ENCODE results near the gene CCDC80.

The CCDC80 gene

DNA sequence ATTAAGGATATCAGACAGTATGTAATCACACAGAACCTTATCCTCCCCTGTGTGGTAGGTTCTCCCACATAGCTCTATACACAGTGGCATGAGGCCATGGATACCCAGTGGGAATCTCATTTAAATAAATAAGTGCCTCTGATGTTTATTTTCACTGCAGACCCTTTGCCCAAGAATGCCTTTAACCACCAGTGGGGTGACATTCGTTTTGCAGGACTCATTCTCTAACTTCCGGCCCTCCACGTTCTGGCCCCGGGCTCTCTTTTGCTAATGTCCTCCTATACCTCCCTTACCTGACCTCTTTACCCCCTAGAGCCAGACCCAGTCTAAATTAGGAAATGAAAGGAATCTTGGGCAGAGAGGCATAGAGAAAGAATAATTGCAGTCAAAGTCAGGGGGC lies 8.3 kb downstream of the CCDC80 start:
- DNase-seq (ENCODE audit: low read depth): no peak

DNA sequence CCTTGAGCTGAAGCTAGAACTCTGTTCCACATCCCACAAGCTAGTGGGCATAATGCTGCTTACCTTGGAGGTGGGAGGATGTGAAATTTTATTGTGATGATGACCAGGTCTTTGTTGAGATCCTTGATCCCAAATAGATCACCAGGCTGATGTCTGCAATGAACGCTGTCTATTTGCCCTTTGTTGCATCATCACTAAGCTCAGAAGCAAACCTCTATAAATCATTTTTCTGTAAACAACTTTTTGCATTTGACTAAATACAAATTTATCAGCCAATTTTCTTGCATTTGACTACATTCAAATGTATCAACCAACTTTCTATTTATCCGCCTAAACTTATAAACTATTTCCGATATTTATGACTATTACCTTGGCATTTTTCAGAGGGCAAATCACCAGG lies 9.7 kb downstream of the CCDC80 start:
- no peak for DNase-seq (ENCODE audit: low read depth)

DNA sequence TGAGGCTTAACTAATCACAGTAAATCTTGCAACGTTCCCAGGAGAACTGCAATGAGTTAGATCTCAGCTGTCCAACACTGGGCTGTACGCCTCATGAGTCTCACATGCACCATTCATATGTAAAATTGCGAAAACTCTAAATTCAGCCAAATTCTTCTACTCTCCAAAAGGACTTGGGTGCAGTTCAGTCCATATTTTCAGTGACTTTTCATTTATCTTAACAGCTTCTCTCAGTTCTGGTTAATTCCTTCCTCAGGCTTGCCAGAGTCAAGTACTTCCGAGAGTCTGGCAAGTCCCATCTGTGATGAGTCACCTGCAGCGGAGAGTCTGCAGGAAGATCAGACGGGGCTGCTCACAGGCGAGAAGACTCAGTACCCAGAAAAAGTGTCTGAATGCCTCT lies 11.5 kb downstream of the CCDC80 start:
- peak; percentile 97 for DNase-seq (ENCODE audit: low read depth)

DNA sequence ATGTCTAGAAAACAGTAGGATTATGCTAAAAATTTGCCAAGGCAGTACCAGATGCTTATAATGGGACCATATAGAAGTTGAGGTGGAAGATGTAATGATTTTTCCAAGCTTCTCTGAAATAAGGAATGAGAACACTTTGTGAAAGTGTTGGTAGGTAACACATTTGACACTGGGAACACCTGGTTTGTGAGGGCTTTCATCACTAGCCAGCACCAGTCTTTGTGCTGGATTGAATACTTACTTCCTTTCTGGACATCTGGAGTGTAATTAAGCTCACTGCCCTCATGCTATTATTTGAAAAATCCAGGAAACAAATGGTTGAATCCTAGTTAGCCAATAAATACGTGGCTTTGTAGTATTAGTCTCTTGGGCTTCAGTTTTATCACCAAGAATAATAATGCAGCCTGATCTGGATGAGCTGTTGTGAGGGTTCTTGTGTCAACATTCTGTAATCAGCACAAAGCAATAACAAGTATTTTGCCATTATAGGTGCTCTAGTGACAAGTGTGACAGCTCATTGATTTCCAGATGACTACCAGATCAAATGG lies 12.9 kb downstream of the CCDC80 start:
- DNase-seq (ENCODE audit: low read depth): no peak

DNA sequence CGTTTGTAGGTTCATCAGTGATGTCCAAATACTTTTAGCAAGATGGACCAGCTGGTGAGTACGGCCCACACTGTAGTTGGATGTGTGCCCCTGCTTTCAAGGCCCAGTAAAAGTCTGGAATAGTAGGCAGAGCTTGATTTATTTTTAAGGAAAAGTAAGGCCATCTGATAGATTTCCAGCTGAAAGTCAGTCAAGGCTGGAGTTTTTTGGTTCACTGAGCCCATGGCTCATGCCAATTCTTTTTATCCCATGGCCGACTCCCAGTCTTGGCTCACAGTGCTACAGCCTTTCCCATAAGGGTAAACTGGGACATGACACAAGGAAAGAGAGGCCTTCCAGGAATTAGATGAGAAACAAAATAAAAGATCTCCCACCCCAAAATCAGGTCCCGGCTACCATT lies 13.5 kb downstream of the CCDC80 start:
- no peak for DNase-seq (ENCODE audit: low read depth)

DNA sequence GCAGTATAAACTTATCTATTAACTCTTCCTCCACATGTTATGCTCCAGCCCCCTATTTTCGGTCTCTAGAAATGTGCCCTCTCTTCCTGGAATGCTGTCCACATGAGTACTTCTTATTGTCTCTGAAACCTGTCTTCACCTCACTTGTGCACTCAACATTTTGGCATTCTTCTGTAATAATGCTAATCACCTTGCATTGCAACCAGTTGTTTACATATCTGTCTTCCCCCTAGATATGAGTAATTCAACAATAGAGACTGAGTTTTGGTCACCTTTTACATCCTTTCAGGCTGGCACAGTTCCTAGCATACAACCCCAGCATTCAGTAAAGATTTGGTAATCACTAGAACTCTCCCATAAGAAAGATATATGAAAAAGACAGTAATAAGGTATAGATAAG lies 17.2 kb downstream of the CCDC80 start:
- DNase-seq (ENCODE audit: low read depth): no peak

DNA sequence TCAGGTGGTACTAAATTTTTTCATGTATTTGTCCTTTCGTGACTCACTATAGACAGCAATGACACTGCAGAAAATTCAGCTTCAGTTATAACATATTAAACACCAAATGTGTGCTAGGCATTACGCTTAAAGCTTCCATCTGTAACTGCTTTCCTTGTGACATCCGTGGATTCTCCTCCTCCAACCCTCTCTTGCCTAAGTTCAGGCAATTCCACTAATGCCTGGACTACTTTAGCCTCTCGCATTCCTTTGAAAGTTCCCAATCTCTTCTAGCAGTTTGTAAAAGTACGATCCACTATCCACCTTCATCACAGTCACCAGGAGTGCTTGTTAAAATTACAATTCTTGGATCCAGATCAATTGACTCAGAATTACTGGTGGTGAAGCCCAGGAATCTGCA lies 17.7 kb downstream of the CCDC80 start:
- DNase-seq (ENCODE audit: low read depth): no peak

DNA sequence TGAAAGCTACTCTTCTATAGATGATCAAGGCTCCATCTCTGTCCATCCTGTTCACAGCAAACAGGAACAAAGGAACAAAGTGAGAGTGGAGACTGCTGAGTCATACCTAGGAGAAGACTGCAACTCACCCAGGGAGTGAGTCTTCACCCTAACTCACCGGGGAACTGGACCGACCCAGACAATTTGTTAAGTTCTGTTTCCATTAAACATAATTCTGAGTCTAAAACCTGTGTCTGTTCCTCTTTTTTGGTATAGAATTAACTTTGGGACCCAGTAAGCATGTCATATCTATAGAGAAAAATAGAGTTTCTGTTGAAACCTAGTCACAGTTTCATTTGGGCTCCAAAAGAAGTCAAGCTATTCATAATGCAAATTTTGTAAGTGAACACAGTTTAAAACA lies 21.6 kb downstream of the CCDC80 start:
- no peak for DNase-seq (ENCODE audit: low read depth)

DNA sequence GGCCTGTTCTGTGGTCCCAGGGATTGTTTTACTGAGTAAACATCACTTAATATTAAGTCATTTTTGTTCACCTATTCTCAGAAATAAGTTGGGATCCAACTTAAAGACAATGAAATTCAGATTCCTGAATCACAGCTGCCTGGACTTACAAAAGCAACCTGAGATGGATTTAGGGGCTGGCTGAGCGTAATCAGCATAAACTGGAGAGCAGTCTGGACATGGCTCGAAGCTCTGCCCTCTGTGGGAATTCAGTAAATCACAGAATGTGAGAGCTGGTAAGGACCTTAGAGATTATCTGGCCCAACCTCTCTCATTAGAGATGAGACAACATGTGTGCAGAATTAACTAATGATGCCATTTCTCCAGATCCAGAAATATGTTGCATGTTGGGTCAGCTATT lies 23.7 kb downstream of the CCDC80 start:
- DNase-seq (ENCODE audit: low read depth): no peak

DNA sequence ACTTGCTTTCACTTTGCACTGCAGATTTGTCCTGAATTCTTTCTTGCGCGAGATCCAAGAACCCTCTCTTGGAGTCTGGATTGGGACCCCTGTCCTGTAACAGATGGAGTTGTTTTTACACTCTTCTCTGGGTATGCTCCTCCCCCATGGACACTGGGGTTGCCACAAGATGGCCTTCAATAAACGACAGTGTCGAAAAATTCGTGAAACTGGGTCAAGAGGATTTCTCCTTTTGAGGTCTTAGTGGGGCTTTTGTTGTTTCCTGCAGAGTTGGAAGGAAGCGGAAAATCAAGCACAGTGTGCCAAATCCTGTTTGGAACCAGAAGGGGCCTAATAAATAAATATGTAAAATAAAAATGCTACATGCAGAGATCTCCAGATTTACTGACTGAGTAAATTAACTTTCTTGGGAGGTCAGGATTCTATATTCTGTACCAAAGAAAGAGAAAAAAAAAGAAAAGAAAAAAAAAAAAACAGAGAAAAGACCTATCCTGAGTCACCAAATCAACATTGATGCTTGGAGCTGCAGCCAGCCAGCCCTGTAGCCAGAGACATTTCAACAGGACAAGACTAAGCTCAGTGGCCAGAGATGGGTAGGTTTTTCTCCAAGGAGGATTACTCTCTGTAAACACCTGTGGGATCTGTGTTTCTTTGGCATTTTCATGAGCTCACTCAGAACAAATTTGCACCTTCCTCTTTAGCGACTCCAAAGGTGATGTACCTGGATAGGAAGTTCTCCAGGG lies 24.8 kb downstream of the CCDC80 start:
- DNase-seq (ENCODE audit: low read depth): no peak

DNA sequence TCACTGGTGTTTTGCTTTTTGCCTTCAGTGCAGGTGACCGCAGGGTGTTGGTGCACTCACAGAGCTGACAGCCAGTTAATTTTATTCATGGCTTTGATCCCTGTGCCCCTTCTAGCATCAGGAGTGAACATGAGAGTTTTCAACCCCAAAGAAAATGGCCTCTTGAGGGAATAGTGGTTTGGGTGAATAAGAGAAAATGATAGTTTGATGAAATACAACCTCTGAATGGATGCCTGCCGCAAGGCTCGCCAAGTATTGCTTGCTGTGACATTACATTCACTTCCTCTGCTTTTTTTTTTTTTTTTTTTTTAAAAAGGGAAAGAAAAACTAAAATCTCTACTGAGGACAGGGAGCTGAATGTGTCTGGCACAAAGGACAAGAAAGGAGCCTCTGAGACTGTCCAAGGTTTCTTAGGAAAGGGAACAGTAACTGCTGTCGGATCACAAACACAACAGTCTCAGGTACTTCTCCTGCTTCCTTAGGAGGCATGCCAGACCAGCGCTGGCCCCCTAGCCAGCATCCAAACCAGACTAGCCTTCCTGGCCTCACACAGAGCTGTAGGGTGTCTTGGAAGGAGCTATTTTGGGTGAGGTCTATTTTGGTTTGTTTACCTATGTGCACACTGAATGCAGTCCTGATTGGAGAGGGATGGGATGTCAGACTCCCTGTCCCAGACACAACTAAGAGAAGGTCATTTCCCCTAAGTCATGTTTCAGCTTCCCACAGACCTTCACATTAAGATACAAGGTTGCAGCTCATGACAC lies 29.0 kb downstream of the CCDC80 start:
- DNase-seq (ENCODE audit: low read depth): peak; percentile 47

DNA sequence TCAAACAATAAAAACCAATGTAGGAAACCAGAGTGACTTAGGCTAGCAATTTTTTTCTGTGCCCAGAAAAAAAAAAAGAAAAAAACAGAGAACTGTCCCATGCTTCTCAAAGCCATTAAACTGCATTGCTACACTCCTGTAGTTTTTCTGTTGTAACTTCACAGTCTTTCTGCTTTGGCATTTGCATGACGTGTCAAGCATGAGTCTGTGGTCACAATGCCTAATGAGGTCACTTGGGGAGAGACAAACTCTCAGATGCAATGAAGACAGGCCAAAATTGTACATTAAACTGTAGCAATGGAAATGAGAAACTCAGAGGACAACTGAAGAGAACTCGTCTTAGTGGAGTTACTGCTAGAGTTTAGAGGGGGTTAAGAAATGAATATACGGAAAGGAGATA lies 30.8 kb downstream of the CCDC80 start:
- DNase-seq (ENCODE audit: low read depth): peak; percentile 87

DNA sequence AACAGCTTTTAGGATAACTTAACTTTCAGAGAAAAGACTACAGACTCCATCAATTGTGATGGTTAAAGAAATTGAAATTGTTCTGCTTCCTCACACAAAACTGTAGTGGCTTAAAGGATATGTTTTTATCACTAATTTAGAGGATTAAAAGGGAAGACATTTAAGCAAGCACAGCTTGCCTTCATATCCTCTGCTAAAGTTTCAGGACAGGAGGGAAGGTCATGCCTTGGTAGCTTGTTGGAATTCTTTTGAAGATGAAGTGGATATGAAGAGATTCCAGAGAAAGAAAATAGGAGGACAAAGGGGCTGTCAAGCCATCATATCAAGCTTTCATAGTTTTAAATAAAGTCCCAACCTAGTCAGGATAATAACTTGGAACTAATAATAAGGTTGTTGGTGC lies 33.1 kb downstream of the CCDC80 start:
- DNase-seq (ENCODE audit: low read depth): no peak

DNA sequence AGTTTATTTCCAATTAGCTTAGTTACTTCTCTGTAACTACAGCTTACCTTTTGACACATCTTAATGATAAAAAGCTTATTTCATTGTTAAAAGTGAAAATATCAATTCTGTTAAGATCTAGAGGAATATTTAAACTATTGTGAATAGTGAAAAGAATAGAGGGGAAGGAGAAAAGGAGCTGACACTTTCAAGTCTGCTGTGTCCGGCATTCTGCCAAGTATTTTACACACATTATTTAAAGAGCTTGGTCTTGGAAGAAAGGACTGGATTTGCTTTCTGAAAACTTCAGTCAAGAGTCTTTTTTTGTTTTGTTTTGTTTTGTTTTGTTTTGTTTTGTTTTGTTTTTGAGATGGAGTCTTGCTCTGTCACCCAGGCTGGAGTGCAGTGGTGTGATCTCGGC lies 34.8 kb downstream of the CCDC80 start:
- no peak for DNase-seq (ENCODE audit: low read depth)

DNA sequence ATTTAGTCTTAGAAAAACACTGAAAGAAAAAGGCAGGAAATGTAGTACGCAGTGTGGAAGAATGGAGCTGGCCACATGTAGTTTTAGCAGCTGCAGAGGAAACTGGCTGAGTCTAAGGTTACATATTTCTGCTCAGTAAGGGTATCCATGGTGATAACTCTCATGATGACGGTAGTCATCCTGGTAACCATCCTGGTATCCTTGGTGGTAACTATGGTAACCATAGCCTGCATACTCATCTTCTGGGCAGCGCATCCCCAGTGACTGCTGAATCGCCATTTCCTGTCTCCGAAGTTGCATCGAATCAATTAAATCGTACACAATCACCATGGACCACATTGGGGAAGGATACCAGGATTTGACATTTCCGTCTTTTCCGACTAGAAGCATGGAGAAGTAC lies 35.7 kb downstream of the CCDC80 start:
- peak; percentile 96 for DNase-seq (ENCODE audit: low read depth)

DNA sequence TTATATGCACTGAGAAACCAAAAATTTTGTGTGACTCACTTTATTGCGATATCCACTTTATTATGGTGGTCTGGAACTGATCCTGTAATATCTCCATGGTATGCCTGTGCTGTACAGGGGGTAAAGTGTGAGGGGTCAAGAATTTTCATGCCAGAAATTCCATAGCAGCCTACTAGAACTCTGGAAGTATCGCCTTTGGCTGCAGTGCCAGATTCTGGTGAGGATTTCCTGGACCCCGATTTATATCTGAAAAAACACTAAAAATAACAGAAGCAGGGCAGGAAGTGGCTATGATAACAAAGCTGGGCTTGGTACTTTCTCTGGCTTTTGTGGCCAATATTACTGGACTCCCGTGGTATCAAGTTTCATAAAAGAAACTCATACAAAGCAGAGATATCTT lies 36.4 kb downstream of the CCDC80 start:
- DNase-seq (ENCODE audit: low read depth): peak; percentile 95

DNA sequence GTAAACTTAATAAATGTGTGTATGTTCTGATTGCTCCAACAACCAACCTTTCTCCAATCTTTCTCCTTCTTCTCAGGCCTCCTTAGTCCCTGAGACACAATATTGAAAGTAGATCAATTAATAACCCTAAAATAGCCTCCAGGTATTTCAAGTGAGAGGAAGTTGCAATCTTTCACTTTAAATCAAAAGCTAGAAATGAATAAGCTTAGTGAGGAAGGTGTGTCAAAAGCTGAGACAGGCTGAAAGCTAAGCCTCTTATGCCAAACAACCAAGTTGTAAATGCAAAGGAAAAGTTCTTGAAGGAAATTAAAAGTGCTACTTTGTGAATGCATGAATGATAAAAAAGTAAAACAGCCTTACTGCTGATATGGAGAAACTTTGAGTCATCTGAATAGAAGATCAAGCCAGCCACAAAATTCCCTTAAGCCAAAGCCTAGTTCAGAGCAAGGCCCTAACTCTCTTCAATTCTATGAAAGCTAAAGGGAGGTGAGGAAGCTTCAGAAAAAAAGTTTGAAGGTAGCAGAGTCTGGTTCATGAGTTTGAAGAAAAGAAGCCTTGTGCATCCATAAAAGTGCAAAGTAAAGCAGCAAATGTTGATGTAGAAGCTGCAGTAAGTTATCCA lies 38.6 kb downstream of the CCDC80 start:
- no peak for DNase-seq (ENCODE audit: low read depth)

DNA sequence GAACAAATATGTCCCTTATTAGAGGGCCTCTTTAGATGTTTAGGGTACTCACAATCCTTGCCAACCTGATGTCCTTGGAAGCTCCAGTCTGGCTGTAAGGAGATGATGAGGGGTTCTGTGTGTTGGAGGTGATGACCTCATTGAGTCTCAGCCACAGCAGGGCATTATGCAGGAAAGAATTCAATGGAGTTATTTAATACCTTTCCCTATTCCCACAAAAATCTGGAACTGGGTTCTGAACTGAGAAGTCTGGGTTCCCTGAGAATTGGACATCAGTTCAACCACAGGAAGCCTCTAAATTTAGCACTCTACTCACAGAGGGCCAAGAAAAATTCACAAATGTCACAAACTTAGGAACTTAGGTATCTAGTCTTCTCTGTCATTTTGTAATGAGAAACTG lies 42.2 kb downstream of the CCDC80 start:
- DNase-seq (ENCODE audit: low read depth): no peak

DNA sequence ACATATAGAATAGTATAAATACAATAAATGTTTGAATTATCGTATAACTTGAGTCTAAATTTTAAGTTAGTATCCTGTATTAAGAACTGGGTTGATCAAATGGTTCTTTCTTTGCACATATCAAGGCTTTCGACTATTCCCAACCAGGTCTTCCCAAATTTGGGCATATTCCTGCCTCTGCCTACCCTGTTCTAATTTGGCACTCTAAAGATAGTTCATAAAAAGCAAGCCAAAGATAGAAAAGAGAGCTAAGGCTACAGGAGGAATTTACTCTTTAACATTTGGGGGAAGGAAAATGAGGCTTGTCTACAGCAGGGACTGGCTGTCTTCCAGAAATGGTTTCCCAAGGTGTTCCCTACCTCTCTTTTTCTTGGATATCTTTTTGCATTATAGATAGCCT lies 43.0 kb downstream of the CCDC80 start:
- DNase-seq (ENCODE audit: low read depth): no peak

DNA sequence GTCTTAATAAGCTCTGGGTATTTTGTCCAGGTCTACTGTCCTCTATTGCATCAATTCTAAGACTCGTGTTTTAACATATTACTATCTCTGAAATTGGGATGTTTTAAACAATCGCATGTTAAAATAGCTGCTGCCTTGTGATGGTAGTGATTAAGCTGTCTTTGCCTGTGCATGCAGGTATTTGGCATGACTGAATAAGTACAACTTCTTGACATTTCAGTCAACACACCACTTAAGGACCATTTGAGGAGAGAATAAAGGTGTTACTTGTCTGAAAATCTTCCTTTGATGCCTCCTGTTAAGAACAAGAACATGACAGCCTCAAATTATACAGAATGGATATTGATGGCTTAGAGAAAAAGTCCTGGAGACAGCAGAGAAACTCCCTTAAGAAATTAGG lies 46.1 kb downstream of the CCDC80 start:
- no peak for DNase-seq (ENCODE audit: low read depth)

DNA sequence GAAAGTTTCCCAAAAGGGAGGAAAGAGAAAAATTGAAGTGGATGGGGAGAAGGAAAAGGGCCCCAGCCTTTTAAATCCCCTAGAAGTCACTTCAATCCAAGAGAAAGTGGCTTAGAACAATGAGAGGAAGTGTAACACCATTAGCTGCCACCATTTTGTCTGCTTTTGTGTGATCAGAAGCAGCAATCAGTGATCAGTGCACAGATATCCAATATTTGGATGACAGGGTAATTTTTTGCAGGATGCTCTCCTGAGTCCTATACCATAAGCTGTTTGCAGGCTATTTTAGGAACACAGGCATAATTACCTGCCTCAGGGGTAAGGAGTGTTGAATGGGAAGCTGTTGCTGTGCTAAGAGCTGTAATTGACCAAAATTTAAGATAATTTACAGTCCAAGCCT lies 47.7 kb downstream of the CCDC80 start:
- DNase-seq (ENCODE audit: low read depth): no peak

DNA sequence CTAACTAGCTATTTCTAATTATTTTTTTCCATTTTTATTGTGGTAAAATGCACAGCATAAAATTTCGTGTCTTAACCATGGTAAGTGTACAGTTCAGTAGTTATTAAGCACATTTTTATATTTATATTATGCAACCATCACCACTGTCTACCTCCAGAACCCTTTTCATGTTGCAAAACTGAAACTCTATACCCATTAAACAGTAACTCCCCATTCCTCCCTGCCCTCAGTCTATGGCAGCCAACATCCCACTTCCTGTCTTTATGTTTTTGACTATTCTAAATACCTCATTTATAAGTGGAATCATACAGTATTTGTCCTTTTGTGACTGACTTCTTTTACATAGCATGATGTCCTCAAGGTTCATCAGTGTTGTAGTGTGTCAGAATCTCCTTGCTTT lies 53.6 kb downstream of the CCDC80 start:
- DNase-seq (ENCODE audit: low read depth): peak; percentile 54

DNA sequence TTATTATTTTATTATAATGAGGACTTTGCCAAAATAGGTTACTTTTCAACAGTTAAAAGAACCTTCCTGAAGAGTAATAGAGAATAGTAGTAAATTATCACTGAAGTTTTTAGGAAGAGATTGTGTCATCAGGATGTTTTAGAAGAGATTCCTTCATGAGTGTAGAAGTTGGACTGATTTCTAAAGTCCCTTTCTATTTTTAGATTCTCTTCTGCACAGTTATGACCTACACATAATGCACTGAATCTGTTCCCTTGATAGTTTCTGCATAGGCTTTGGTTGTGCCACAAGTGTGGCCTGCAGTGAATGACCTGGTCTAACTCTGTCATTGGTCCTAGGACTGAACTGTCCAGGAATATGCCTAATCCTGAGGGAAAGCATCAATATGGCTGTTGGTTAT lies 55.2 kb downstream of the CCDC80 start:
- DNase-seq (ENCODE audit: low read depth): no peak
